ENCODE measurements around the gene PNMA8C.

DNA sequence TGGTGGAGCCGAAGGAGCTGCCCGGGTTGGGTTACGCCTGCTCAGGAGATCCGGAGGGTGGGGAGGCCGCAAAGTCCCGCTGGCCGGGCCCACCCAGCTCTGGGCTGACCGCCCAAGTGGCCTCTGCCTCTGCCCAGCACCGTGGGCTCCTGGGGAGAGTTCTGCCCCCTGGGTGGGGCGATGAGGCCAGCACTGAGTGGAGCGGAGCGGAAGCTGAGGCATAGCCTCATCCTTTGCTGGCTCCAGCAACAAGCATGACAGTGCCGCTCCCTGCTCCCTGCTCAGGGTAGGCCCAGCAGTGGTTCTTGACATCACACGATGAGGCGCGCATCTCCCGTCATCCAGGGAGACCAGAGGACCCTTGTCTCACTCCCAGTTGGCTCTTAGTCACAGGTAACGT, 37.9 kb downstream of the PNMA8C start:
- TF ChIP-seq, protein P1, sequence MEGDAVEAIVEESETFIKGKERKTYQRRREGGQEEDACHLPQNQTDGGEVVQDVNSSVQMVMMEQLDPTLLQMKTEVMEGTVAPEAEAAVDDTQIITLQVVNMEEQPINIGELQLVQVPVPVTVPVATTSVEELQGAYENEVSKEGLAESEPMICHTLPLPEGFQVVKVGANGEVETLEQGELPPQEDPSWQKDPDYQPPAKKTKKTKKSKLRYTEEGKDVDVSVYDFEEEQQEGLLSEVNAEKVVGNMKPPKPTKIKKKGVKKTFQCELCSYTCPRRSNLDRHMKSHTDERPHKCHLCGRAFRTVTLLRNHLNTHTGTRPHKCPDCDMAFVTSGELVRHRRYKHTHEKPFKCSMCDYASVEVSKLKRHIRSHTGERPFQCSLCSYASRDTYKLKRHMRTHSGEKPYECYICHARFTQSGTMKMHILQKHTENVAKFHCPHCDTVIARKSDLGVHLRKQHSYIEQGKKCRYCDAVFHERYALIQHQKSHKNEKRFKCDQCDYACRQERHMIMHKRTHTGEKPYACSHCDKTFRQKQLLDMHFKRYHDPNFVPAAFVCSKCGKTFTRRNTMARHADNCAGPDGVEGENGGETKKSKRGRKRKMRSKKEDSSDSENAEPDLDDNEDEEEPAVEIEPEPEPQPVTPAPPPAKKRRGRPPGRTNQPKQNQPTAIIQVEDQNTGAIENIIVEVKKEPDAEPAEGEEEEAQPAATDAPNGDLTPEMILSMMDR (IDR thresholded peaks at IDR 0.05): no peak
- TF ChIP-seq POLR2A (IDR thresholded peaks at IDR 0.05) (no peak), POLR2AphosphoS5 (IDR thresholded peaks at IDR 0.05) (no peak)

Data from breast epithelium (tissue), 3 donors.